Ectodermal cell (in vitro differentiated cells): ENCODE results near the gene RASSF4.

Source experiments
- H3K27ac ChIP-seq: 2 replicates; pipeline ENCODE4 v1.7.0; 2013; ENCODE audit warnings: mild to moderate bottlenecking, low read depth, low read length; ENCODE audit not compliant: insufficient read depth, poor library complexity, severe bottlenecking
- H3K27me3 ChIP-seq: 2 replicates; pipeline ENCODE4 v1.7.0; 2013; ENCODE audit warnings: mild to moderate bottlenecking, low read length; ENCODE audit not compliant: insufficient read depth, control insufficient read depth, poor library complexity, severe bottlenecking
- H3K36me3 ChIP-seq: one replicate; pipeline ENCODE4 v1.7.0; 2013; ENCODE audit warnings: low read length; ENCODE audit not compliant: control insufficient read depth, insufficient read depth
- H3K4me1 ChIP-seq: one replicate; pipeline ENCODE4 v1.7.0; 2013; ENCODE audit warnings: low read length; ENCODE audit not compliant: control insufficient read depth, insufficient read depth
- H3K4me3 ChIP-seq: 2 replicates; pipeline ENCODE4 v1.7.0; 2013; ENCODE audit warnings: low read depth, low read length, control low read depth; ENCODE audit not compliant: insufficient read depth
- H3K9me3 ChIP-seq: 2 replicates; pipeline ENCODE4 v1.7.0; 2013; ENCODE audit warnings: mild to moderate bottlenecking, low read length, moderate library complexity; ENCODE audit not compliant: control insufficient read depth
- WGBS, 2 experiments: methylation state at CpG; one replicate each; pipeline ENCODE4 v1.1.7; 2013; ENCODE audit warnings: missing lambda C conversion rate in 2 of 2; 5-methylcytosine and 5-hydroxymethylcytosine counted together

The RASSF4 gene

DNA sequence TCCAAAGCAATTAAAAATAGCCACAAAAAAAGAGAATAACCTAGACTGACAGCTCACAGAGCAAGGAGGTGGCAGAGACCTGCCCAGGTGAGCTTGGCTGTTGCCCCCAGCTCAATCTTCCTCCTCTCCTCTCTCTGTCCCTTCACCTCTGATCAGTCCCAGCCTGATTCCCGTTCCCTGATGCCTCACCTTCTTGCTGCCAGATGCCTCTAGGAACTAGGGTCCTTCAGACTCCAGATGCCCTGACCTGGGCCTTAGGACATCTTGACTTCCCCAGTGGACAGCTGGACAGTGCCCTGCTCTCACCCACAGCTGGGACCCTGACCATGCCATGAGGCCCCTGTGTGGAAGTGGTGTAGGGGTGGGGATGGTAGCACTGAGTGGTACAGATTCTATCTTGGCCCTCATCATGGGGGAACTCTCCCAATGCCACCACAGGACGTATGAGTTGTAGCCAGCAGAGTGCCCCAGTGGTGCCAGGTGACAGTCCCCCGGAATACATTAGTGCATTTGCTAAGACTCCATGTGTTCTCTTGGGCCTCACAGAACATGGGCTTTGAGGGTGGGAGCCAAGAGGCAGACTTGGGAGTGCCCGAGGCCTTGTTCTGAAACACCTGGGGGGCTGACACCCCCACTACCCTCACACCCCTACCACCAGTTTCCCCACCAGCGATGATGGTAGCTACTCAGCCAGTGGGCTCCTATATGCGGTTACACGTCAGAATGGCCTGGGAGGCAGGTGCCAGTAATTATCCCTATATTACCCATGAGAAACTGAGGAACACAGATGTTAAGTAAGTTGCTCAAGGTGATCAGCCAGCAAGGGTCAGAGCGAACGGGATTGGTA, 17.0 kb downstream of the RASSF4 start:
- Histone ChIP-seq H3K36me3 (no peaks in the 10 kb centered on the region), H3K4me3 (no peak overlapping the region), H3K4me1 (peaks cover 44% of the 10 kb centered on the region), H3K9me3 (no peaks in the 10 kb centered on the region), H3K27me3 (peaks cover 21% of the 10 kb centered on the region), H3K27ac (no peak overlapping the region)
- 89 to 92% methylated on average over 9 of the region's 9 CpGs for WGBS, 2 experiments

- H3K27ac ChIP-seq: no peak overlapping the region
- no peaks in the 10 kb centered on the region for H3K36me3 ChIP-seq
- peaks cover 44% of the 10 kb centered on the region for H3K4me1 ChIP-seq
- no peak overlapping the region for H3K4me3 ChIP-seq
- H3K27me3 ChIP-seq: peaks cover 21% of the 10 kb centered on the region
- 86 to 87% methylated on average over 25 of the region's 25 CpGs for WGBS, 2 experiments
- H3K9me3 ChIP-seq: no peaks in the 10 kb centered on the region
Measured at GRCh38 chr10:44977287-44978212, 17.9 kb downstream of the RASSF4 start.

DNA sequence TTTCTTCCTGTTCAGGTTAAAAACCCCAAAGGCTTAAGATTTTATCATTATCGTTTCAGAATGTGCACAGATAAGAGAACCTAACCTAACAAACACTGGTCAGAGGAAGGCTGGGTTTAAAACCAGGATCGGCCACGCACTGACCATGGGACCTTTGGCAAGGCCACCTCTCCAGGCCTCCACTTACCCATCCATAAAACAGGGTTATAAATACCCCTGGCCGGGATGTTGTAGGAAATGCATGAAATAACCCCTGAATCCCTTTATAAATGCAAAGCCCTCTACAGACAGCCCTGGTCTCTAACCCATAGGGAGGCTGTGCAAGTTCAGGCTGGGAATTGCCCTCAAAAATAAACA, 18.6 kb downstream of the RASSF4 start:
- Histone ChIP-seq H3K27ac (no peak overlapping the region), H3K4me1 (peaks cover 41% of the 10 kb centered on the region), H3K36me3 (no peaks in the 10 kb centered on the region), H3K27me3 (peaks cover 21% of the 10 kb centered on the region), H3K4me3 (no peak overlapping the region), H3K9me3 (no peaks in the 10 kb centered on the region)
- WGBS, 2 experiments: 84 to 86% methylated on average over 4 of the region's 4 CpGs

DNA sequence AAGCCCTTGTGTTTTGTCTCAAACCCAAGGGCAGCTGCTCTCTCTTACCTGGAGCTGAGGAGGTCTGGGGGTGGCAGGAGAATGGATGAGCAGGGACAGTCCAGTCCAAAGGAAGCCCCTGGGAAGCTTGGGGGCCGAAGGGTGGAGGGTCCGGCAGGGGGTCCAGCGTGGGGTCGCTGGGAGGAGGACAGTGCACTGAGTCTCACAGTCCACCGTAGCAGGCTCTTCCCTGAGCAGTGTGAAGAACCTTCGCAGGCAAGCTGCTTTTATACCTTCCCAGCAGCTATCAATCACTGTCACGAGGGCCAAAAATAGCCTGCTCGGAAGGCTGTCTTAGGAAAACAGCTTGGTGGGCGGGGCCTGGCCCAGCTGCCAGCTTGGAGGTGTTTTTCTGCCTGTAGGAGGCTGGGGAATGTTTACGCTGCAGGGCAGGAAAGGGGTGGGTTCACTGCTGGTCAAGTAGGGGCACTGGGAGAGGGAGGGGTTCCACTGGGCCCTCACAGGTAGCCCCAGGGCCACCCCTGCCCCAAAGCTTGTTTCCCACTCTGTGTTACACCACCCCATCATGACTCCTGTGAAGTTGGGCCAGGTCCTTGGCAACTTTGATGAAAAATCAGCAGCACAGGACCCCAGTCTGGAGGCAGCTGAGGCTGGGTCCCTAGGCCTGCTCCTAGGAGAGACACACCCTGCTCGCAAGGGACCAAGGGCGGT, 19.1 kb downstream of the RASSF4 start, which contains the start of gene DEPP1:
DEPP1 (minus strand) TSS at position 240 of the 711 bp plus-strand sequence. CDS start 779 bp downstream, outside the sequence.
- H3K27ac ChIP-seq: no peak within 1 kb of the TSS
- no peak within 1 kb of the TSS for H3K4me3 ChIP-seq
- no peaks in the 10 kb centered on the region for H3K36me3 ChIP-seq
- H3K27me3 ChIP-seq: peaks cover 19% of the 10 kb centered on the region
- H3K4me1 ChIP-seq: peaks cover 37% of the 10 kb centered on the region
- H3K9me3 ChIP-seq: no peaks in the 10 kb centered on the region
- WGBS, 2 experiments: 19 to 27% methylated on average over 12 of the region's 12 CpGs

GRCh38 chr10:44979281-44980191, 19.9 kb downstream of the RASSF4 start:
- Histone ChIP-seq H3K27me3 (peaks cover 11% of the 10 kb centered on the region), H3K27ac (no peak overlapping the region), H3K4me3 (no peak overlapping the region), H3K4me1 (peaks cover 31% of the 10 kb centered on the region), H3K36me3 (no peaks in the 10 kb centered on the region), H3K9me3 (no peaks in the 10 kb centered on the region)
- WGBS, 2 experiments: 75 to 76% methylated on average over 13 of the region's 13 CpGs

DNA sequence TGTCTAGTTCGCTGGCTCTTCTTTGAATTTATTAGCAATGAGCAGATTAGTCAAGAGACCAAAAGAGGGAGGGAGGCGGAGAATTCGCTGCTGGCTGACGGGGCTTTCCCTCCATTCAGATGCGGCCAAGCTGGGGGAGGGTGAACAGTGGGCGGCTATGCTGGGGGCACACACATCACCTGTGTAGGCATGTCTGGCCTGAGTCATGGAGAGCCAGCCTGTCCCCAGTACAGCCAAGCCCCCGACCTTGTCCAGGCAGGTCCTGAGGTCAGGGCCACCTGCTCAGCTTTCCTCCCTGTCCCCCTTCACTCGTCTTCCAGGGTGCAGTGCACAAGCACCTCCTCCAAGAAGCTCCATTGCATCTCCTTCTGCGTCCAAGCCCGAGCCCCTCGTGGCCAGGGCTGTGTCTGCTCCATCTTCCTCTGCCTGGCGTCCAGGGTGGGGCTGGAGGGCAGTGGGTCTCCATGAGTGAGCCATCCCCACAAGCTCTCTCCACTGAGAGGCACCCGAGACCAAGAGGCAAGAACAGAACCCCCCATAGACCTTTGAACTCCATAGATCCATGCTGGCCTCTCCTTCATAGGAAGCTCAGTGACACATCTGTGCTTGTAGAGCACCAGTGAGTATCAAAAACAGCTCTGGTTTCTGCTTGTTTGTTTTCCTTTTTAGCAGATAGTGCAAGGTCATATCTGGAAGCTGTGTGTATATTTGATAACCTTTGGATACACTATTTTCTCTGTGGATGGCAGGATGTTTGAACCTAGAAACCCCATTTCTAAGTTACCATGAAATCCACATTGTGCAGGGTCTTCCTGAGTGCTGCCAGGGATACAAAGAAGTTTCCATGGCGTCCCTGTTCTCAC, 20.9 kb downstream of the RASSF4 start:
- H3K27ac ChIP-seq: no peak overlapping the region
- 63 to 67% methylated on average over 14 of the region's 14 CpGs for WGBS, 2 experiments
- no peak overlapping the region for H3K4me3 ChIP-seq
- peaks cover 6% of the 10 kb centered on the region for H3K27me3 ChIP-seq
- H3K36me3 ChIP-seq: no peaks in the 10 kb centered on the region
- peaks cover 31% of the 10 kb centered on the region for H3K4me1 ChIP-seq
- no peaks in the 10 kb centered on the region for H3K9me3 ChIP-seq

- H3K4me1 ChIP-seq: peaks cover 31% of the 10 kb centered on the region
- no peaks in the 10 kb centered on the region for H3K36me3 ChIP-seq
- no peak overlapping the region for H3K4me3 ChIP-seq
- 91 to 93% methylated on average over 11 of the region's 11 CpGs for WGBS, 2 experiments
- H3K27ac ChIP-seq: no peak overlapping the region
- H3K9me3 ChIP-seq: no peaks in the 10 kb centered on the region
- no peaks in the 10 kb centered on the region for H3K27me3 ChIP-seq
Measured at GRCh38 chr10:44981172-44982113, 21.8 kb downstream of the RASSF4 start.

- H3K27me3 ChIP-seq: no peaks in the 10 kb centered on the region
- peaks cover 31% of the 10 kb centered on the region for H3K4me1 ChIP-seq
- no peak overlapping the region for H3K4me3 ChIP-seq
- 92 to 93% methylated on average over 9 of the region's 9 CpGs for WGBS, 2 experiments
- no peak overlapping the region for H3K27ac ChIP-seq
- H3K36me3 ChIP-seq: no peaks in the 10 kb centered on the region
- no peaks in the 10 kb centered on the region for H3K9me3 ChIP-seq
Measured at GRCh38 chr10:44982114-44982460, 22.5 kb downstream of the RASSF4 start.
